ENCODE results near the gene SEMA5B.

Gene SEMA5B

DNA sequence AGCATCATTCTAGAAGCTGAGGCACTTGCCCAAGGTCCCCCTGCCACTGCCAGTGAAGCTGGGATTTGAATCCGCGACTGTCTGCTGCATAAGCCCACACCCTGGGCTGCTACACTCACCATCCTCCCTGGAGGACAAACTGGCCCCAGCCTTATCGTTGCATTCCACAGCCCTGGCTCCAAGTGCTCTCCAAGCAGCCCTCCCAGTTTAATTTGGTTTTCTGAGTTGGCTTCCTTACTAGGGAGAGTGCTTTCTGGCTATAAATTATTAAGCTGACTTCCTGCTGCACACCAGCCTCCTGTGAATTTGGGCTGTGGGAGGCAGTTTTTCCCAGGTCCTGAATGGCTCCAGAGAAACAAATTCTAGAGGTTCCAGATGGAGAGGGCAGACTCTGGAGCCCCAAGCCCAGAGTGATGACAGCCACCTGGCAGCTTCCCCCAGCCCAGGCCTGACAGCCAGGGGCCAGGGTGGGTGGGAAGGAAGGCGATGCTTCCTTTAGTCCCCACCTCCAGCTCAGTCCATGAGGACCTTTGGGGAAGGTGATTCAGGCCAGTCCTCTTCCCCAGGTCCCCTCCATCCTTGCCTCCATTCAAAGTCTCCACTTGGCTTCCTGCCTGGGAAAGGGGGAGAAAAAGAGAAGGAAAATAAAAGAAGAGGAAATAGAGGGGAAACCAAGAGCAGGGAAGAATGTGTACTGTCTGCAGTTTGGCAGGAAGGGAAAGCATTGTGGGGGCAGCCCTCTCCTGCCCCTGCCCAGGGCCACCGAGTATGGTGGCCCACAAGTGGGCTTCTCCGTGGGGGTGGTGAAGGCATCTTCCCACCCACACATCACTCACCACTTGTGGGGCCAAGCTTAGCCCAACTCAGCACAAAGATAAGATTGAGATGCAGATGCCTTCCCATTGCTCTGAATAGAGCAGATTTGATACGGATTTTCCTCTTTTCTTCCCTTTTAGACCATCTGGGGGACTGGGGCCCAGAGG, 69.6 kb downstream of the SEMA5B start (continued):
- TF ChIP-seq, protein P1, sequence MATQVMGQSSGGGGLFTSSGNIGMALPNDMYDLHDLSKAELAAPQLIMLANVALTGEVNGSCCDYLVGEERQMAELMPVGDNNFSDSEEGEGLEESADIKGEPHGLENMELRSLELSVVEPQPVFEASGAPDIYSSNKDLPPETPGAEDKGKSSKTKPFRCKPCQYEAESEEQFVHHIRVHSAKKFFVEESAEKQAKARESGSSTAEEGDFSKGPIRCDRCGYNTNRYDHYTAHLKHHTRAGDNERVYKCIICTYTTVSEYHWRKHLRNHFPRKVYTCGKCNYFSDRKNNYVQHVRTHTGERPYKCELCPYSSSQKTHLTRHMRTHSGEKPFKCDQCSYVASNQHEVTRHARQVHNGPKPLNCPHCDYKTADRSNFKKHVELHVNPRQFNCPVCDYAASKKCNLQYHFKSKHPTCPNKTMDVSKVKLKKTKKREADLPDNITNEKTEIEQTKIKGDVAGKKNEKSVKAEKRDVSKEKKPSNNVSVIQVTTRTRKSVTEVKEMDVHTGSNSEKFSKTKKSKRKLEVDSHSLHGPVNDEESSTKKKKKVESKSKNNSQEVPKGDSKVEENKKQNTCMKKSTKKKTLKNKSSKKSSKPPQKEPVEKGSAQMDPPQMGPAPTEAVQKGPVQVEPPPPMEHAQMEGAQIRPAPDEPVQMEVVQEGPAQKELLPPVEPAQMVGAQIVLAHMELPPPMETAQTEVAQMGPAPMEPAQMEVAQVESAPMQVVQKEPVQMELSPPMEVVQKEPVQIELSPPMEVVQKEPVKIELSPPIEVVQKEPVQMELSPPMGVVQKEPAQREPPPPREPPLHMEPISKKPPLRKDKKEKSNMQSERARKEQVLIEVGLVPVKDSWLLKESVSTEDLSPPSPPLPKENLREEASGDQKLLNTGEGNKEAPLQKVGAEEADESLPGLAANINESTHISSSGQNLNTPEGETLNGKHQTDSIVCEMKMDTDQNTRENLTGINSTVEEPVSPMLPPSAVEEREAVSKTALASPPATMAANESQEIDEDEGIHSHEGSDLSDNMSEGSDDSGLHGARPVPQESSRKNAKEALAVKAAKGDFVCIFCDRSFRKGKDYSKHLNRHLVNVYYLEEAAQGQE (tag by site-specific recombination; IDR thresholded peaks at IDR 0.05) = no peak
- TF ChIP-seq ZNF2 (tag by site-specific recombination; IDR thresholded peaks at IDR 0.05) = no peak

DNA sequence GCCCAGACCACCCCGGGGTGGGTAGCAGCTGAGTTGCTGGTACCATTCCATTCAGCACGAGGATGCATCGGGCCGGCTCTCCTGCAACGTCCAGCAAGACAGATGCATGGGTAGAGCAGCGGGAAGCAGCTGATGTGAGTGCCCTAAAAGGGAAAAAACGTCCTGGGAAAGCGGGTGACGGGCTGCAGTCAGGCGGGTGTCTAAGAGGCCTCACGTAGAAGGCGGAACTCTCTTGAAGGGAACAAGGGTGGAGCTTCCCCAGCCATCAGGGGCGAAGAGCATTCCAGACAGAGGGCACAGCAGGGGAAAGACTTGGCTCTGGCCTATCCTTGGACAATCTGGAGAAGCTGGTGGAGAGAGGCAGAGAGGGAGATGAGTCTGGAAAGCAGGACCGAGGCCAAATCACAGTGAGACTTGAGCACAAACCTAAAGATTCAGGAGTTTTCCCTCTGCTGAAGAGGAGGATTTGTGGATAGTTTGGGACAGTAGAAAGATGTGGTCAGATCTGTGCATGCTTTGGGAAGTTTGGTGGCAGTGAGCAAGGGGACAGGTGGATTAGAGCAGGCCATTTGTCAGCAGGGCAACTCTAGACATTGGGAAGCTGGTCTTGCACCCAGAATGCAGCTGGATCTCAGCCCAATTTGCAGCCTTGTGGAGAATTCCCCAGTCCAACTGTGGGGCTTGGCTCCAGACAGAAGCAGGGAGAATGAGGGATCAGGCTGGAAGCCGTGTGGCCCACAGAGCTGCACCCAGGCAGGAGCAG, 70.7 kb downstream of the SEMA5B start:
- no peak for TF ChIP-seq ZNF416 (tag by site-specific recombination; IDR thresholded peaks at IDR 0.05)
- TF ChIP-seq EGR2 (tag by site-specific recombination; IDR thresholded peaks at IDR 0.05; ENCODE audit: low read depth) = no peak
- no peak for TF ChIP-seq ZNF155 (tag by site-specific recombination; IDR thresholded peaks at IDR 0.05)
- no peak for TF ChIP-seq ZNF311 (tag by site-specific recombination; IDR thresholded peaks at IDR 0.05; ENCODE audit: borderline replicate concordance)
- TF ChIP-seq, protein P2, sequence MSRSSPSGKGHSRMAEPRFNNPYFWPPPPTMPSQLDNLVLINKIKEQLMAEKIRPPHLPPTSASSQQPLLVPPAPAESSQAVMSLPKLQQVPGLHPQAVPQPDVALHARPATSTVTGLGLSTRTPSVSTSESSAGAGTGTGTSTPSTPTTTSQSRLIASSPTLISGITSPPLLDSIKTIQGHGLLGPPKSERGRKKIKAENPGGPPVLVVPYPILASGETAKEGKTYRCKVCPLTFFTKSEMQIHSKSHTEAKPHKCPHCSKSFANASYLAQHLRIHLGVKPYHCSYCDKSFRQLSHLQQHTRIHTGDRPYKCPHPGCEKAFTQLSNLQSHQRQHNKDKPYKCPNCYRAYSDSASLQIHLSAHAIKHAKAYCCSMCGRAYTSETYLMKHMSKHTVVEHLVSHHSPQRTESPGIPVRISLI (tag by site-specific recombination; IDR thresholded peaks at IDR 0.05) = no peak
- ChIA-PET CTCF (interaction anchor here (1.5 to 2.5 kb wide), 2 partner anchors 14 to 73 kb away, joined by 5 to 12 read pairs; no protein-coding TSS in a partner anchor), POLR2A (no interaction called here)
- no peaks in the 10 kb centered on the region for H3K36me3 ChIP-seq (ENCODE audit: control insufficient read depth in 2 of 2, insufficient read depth in 1 of 2, low read length in 2 of 2)
- no peak overlapping the region for H3K4me3 ChIP-seq (ENCODE audit: low read depth, low read length)
- 0 out of 2 replicates have a peak, but pooled peaks cover 2% of the 10 kb centered on the region for H3K4me1 ChIP-seq (ENCODE audit: control insufficient read depth, insufficient read depth, low read length)
- no peaks in the 10 kb centered on the region for H3K9me3 ChIP-seq (ENCODE audit: control insufficient read depth, insufficient read depth, low read depth, low read length)
- H3K27ac ChIP-seq (ENCODE audit: extremely low read depth, low read depth, low read length) = no peak overlapping the region

DNA sequence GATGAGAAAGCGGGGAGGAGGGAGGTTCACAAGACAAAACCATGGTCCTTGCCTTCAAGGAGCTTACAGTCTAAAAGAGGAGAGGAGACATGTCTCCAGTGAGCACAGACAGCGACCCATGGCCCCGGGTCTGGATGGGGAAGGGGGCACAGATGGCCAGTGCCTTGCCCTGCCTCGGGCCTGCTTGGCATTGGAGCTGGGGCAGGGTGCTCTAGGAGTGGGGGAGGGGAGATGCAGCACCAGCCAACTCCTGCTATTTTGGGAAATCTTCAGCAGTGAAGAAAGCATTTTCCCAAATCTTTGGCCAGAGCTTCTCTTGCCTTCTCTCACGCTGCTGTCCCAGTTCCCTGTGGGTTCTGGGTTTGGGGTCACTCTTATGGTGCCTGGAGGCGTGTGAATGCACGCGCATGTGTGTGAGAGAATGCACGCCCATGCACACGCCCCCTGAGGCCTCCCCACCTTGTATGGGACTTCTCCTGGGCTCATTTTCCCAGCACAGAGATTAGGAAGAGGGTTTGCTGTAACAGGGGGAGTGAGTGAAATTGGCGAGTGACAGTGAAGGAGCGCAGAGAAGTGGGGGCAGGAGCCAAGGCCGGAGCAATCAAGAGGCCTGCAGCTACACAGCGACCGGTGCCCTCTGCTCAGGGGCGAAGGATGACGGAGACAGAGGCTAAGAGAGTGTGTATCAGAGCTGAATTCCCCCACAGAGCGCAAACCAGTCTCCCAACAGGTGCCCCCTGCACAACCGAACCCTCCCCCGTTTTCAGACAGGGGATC, 71.5 kb downstream of the SEMA5B start:
- Histone ChIP-seq H3K4me3 (ENCODE audit: low read depth, low read length) (no peak overlapping the region), H3K36me3 (ENCODE audit: control insufficient read depth in 2 of 2, insufficient read depth in 1 of 2, low read length in 2 of 2) (no peaks in the 10 kb centered on the region), H3K4me1 (ENCODE audit: control insufficient read depth, insufficient read depth, low read length) (0 out of 2 replicates have a peak, but pooled peaks cover 2% of the 10 kb centered on the region), H3K27ac (ENCODE audit: extremely low read depth, low read depth, low read length) (no peak overlapping the region), H3K9me3 (ENCODE audit: control insufficient read depth, insufficient read depth, low read depth, low read length) (no peaks in the 10 kb centered on the region)
- TF ChIP-seq ZNF266 (tag by site-specific recombination; IDR thresholded peaks at IDR 0.05; ENCODE audit: low read depth) = no peak
- ChIA-PET POLR2A (no interaction called here), CTCF (interaction anchor here (0.6 to 1.5 kb wide), 2 partner anchors 74 to 1379 kb away, joined by 3 to 5 read pairs; no protein-coding TSS in a partner anchor)

DNA sequence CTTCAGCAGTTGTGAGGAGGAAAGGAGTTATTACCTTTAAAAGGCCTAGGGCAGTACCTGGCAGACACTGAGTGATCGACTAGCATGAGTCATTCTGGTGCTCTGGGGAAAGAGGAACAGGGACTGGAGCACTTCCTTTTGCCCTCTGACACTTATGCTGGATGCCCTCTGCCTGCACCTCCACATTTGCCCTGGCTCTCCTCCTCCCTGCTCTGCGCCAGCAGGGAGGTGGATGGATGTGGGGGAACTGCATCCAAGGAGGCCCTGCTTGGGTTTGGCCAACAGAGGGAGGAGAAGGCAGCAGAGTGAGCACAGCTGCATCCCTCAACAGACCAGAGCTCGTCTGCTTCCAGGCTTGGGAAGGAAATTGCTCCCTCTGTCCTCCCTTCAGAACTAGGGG, 75.0 kb downstream of the SEMA5B start:
- ChIA-PET POLR2A (no interaction called here), CTCF (interaction anchor here (0.7 to 1.5 kb wide), 3 partner anchors 10 to 22 kb away, joined by 3 to 4 read pairs (median 4); no protein-coding TSS in a partner anchor)
- no peaks in the 10 kb centered on the region for H3K36me3 ChIP-seq (ENCODE audit: control insufficient read depth in 2 of 2, insufficient read depth in 1 of 2, low read length in 2 of 2)
- TF ChIP-seq SCRT2 (tag by site-specific recombination; IDR thresholded peaks at IDR 0.05) (no peak), SP2 (tag by site-specific recombination; IDR thresholded peaks at IDR 0.05) (no peak), IKZF3 (tag by site-specific recombination; IDR thresholded peaks at IDR 0.05) (no peak), ZNF391 (tag by site-specific recombination; IDR thresholded peaks at IDR 0.05; ENCODE audit: borderline replicate concordance, low read depth) (no peak), ZNF530 (tag by site-specific recombination; IDR thresholded peaks at IDR 0.05; ENCODE audit: low read depth) (no peak), ZNF610 (tag by site-specific recombination; IDR thresholded peaks at IDR 0.05; ENCODE audit: borderline replicate concordance) (no peak), ZNF596 (tag by site-specific recombination; IDR thresholded peaks at IDR 0.05) (no peak)
- TF ChIP-seq, protein P3, sequence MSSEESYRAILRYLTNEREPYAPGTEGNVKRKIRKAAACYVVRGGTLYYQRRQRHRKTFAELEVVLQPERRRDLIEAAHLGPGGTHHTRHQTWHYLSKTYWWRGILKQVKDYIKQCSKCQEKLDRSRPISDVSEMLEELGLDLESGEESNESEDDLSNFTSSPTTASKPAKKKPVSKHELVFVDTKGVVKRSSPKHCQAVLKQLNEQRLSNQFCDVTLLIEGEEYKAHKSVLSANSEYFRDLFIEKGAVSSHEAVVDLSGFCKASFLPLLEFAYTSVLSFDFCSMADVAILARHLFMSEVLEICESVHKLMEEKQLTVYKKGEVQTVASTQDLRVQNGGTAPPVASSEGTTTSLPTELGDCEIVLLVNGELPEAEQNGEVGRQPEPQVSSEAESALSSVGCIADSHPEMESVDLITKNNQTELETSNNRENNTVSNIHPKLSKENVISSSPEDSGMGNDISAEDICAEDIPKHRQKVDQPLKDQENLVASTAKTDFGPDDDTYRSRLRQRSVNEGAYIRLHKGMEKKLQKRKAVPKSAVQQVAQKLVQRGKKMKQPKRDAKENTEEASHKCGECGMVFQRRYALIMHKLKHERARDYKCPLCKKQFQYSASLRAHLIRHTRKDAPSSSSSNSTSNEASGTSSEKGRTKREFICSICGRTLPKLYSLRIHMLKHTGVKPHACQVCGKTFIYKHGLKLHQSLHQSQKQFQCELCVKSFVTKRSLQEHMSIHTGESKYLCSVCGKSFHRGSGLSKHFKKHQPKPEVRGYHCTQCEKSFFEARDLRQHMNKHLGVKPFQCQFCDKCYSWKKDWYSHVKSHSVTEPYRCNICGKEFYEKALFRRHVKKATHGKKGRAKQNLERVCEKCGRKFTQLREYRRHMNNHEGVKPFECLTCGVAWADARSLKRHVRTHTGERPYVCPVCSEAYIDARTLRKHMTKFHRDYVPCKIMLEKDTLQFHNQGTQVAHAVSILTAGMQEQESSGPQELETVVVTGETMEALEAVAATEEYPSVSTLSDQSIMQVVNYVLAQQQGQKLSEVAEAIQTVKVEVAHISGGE (tag by site-specific recombination; conservative IDR thresholded peaks at IDR 0.05; ENCODE audit: low read depth) = no peak

More for the DNA sequence above, 75.0 kb downstream of the SEMA5B start:
- Histone ChIP-seq H3K27ac (ENCODE audit: extremely low read depth, low read depth, low read length) (no peak overlapping the region), H3K4me3 (ENCODE audit: low read depth, low read length) (no peak overlapping the region), H3K9me3 (ENCODE audit: control insufficient read depth, insufficient read depth, low read depth, low read length) (no peaks in the 10 kb centered on the region), H3K4me1 (ENCODE audit: control insufficient read depth, insufficient read depth, low read length) (no peaks in the 10 kb centered on the region)

Measured in HEK293 (cell line).